Tibial artery (tissue), 4 donors: ENCODE measurements around the gene OR1F1.

Experiments
- DNase-seq, 2 donors: peaks; one replicate each; pipeline ENCODE4 v3.0.0-alpha.2; 2019
- H3K27ac ChIP-seq, 2 donors: fragments of 200-600 bp; sonication (generic) in 1 of 2; 1 replicate in 1 of 2; 2 replicates in 1 of 2; pipeline ENCODE4 v1.5.1; 2018 to 2019; ENCODE audit warnings: mild to moderate bottlenecking in 1 of 2
- H3K27me3 ChIP-seq, 2 donors: fragments of 200-600 bp; sonication (generic) in 1 of 2; one replicate each; pipeline versions ENCODE4 v1.5.1 to v1.6.0; 2016 to 2019
- H3K36me3 ChIP-seq, 3 donors: fragments of 200-600 bp; sonication (generic) in 2 of 3; one replicate each; pipeline ENCODE4 v1.5.1; 2016 to 2019; ENCODE audit warnings: mild to moderate bottlenecking in 2 of 3
- H3K4me1 ChIP-seq, 4 donors: fragments of 200-600 bp; sonication (generic) in 2 of 4; 1 replicate in 3 of 4; 2 replicates in 1 of 4; pipeline ENCODE4 v1.5.1; 2016 to 2019
- H3K4me3 ChIP-seq, 2 donors: fragments of 200-600 bp; sonication (generic) in 1 of 2; 1 replicate in 1 of 2; 2 replicates in 1 of 2; pipeline ENCODE4 v1.5.1; 2018 to 2019; ENCODE audit warnings: mild to moderate bottlenecking in 2 of 2
- H3K9me3 ChIP-seq, 3 donors: fragments of 200-600 bp; sonication (generic) in 1 of 3; one replicate each; pipeline ENCODE4 v1.5.1; 2016 to 2019
- intact Hi-C: fragments of 100-400 bp; cut with DNase I; formaldehyde crosslinking; loops from one replicate; pipeline ENCODE4 v1.15.0; 2023; ENCODE audit warnings: low total_unique reads
- TF ChIP-seq, protein P1 (sequence below), 2 experiments: fragments of 200-600 bp in 1 of 2; fragments of 450-650 bp in 1 of 2; IDR thresholded peaks; one replicate each; pipeline ENCODE4 v1.5.1; 2017 to 2019; ENCODE audit warnings: antibody characterized with exemption in 2 of 2, mild to moderate bottlenecking in 1 of 2, moderate library complexity in 1 of 2

OR1F1 gene

DNA sequence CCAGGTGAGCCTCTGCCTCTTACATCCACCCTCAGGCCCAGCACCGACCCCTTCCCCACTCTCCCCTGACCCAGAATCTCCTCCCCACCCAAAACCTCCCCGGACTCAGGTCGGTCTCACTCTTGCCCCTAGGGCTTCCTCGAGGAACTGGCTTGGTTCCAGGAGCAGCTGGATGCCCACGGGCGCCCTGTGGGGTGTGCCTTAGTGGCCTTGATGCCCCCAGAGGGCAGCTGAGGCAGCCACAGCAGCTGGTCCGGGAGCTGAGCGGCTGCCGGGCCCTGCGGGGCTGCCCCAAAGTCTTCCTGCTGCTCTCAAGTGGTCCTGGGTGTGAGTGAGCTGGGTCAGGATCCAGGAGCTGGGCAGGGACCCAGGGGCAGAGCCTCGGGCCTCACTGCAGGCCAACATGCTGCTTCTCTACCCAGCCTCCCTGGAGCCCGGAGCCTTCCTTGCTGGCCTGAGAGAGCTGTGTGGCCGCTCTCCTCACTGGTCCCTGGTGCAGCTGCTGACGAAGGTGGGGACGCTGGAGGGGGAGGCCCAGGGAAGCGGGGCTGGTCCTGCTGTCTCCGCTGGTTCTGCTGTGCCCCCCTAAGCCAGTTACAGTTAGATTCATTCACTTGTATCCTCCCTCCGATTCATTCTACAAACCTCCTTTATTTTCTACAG lies 43.6 kb upstream of the OR1F1 start:
- no peak for DNase-seq

DNA sequence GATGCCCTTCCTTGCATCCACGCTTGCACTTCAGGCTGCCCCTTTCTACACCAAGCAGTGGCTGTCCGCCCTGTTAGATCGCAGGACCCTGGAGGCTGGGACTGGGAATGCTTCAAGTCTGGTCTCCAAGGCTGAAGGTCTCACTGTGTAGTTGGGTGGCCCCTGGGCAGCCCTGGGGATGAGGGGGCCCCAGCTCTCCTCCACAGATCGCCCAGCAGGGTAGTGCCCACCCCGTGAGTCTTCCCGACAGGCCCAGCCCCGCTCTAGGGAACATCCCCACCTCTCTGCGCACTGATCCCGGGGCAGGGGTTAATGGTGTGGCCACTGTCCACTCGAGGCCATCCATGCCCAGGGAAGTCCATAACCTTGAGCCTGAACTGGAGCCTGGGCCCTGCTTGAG lies 42.9 kb upstream of the OR1F1 start:
- H3K4me1 ChIP-seq = peaks cover 0 to 7% (median 3%) of the 10 kb centered on the region in 4 donors
- H3K4me3 ChIP-seq = no peak overlapping the region
- no peaks in the 10 kb centered on the region for H3K9me3 ChIP-seq
- no peak overlapping the region for H3K27ac ChIP-seq
- intact Hi-C loops = no loop called here
- H3K27me3 ChIP-seq = no peaks in the 10 kb centered on the region
- H3K36me3 ChIP-seq = peaks cover 24 to 30% (median 28%) of the 10 kb centered on the region in 3 donors
- no peak for DNase-seq
- TF ChIP-seq, protein P1, sequence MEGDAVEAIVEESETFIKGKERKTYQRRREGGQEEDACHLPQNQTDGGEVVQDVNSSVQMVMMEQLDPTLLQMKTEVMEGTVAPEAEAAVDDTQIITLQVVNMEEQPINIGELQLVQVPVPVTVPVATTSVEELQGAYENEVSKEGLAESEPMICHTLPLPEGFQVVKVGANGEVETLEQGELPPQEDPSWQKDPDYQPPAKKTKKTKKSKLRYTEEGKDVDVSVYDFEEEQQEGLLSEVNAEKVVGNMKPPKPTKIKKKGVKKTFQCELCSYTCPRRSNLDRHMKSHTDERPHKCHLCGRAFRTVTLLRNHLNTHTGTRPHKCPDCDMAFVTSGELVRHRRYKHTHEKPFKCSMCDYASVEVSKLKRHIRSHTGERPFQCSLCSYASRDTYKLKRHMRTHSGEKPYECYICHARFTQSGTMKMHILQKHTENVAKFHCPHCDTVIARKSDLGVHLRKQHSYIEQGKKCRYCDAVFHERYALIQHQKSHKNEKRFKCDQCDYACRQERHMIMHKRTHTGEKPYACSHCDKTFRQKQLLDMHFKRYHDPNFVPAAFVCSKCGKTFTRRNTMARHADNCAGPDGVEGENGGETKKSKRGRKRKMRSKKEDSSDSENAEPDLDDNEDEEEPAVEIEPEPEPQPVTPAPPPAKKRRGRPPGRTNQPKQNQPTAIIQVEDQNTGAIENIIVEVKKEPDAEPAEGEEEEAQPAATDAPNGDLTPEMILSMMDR (IDR thresholded peaks at IDR 0.05) = no peak

More for the DNA sequence above, 43.6 kb upstream of the OR1F1 start:
- TF ChIP-seq, protein P1 (IDR thresholded peaks at IDR 0.05) = no peak
- Histone ChIP-seq H3K27ac (no peak overlapping the region), H3K9me3 (no peaks in the 10 kb centered on the region), H3K4me3 (no peak overlapping the region), H3K27me3 (no peaks in the 10 kb centered on the region), H3K36me3 (peaks cover 24 to 37% (median 29%) of the 10 kb centered on the region in 3 donors), H3K4me1 (peaks cover 0 to 3% (median 1%) of the 10 kb centered on the region in 4 donors)
- intact Hi-C loops = no loop called here

DNA sequence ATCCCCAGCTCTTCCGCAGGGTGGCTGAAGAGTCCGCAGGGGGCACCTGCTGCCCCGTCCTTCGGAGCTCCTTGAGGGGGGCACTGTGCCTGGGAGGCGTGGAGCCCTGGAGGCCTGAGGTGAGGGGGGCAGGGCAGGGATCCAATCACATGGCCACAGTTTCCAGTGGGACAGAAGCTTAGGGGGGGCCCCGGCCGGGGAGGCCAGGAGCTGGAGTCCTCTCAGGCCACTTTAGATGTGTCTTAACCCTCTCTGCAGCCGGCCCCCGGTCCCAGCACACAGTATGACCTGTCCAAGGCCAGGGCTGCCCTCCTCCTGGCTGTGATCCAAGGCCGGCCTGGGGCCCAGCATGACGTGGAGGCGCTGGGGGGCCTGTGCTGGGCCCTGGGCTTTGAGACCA lies 42.3 kb upstream of the OR1F1 start:
- Histone ChIP-seq H3K9me3 (no peaks in the 10 kb centered on the region), H3K4me1 (peaks cover 0 to 7% (median 4%) of the 10 kb centered on the region in 4 donors), H3K36me3 (peaks cover 21 to 25% (median 23%) of the 10 kb centered on the region in 3 donors), H3K27ac (no peak overlapping the region), H3K27me3 (no peaks in the 10 kb centered on the region), H3K4me3 (no peak overlapping the region)
- intact Hi-C loops = no loop called here
- TF ChIP-seq, protein P1 (IDR thresholded peaks at IDR 0.05) = no peak
- no peak for DNase-seq

DNA sequence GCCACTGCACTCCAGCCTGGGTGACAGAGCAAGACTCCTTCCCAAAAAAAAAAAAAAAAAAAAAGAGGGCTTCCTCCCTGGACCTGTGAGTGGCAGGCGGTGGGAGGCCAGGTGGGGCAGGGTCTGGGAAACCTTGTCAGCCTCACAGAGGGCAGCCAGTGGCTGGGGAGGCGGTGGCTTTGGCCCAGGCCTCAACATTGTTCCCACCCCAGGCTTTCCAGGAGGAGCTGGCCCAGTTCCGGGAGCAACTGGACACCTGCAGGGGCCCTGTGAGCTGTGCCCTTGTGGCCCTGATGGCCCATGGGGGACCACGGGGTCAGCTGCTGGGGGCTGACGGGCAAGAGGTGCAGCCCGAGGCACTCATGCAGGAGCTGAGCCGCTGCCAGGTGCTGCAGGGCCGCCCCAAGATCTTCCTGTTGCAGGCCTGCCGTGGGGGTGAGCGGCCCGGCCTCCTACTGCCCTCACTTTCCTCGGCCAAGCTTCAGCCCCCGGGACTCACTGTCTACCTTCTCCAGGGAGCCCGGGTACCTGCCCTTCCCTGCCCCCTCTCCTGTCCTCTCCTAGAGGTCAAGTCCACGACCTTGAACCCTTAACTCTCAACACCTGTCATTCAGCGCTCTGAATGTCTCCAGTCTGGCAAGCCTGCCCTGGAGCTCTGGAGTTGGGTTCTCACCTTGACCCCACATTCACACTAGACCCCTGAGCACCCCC lies 40.8 kb upstream of the OR1F1 start:
- Histone ChIP-seq H3K9me3 (no peaks in the 10 kb centered on the region), H3K27ac (no peak overlapping the region), H3K36me3 (peaks cover 7 to 9% (median 8%) of the 10 kb centered on the region in 3 donors), H3K4me1 (peaks cover 0 to 23% (median 13%) of the 10 kb centered on the region in 4 donors), H3K27me3 (no peaks in the 10 kb centered on the region), H3K4me3 (no peak overlapping the region)
- intact Hi-C loops = no loop called here
- no peak for DNase-seq
- TF ChIP-seq, protein P1 (IDR thresholded peaks at IDR 0.05) = no peak

DNA sequence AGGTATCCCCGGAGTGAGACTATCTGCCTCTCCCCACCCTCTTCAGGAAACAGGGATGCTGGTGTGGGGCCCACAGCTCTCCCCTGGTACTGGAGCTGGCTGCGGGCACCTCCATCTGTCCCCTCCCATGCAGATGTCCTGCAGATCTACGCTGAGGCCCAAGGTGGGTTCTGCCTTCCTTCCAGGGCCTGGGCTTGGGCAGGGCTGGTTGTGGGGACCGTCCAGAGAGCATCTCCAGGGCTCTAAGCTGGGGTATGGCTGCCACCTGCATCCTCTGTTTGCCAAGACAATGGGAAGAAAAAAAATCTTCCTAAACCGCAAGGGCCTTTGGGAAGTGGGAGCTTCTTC lies 40.3 kb upstream of the OR1F1 start:
- Histone ChIP-seq H3K4me3 (no peak overlapping the region), H3K9me3 (no peaks in the 10 kb centered on the region), H3K27ac (no peak overlapping the region), H3K36me3 (peaks cover 2 to 4% (median 3%) of the 10 kb centered on the region in 3 donors), H3K27me3 (no peaks in the 10 kb centered on the region), H3K4me1 (peaks cover 0 to 26% (median 15%) of the 10 kb centered on the region in 4 donors)
- TF ChIP-seq, protein P1 (IDR thresholded peaks at IDR 0.05) = no peak
- intact Hi-C loops = no loop called here
- DNase-seq = no peak
